Measurements from ENCODE around the gene SLC2A4RG.

Gene SLC2A4RG

GRCh38 chr20:63695424-63696305 is 43.9 kb upstream of the SLC2A4RG start:
- H3K27me3 ChIP-seq (ENCODE audit: low read depth, low read length) = no peaks in the 10 kb centered on the region
- H3K4me1 ChIP-seq (ENCODE audit: control insufficient read depth in 1 of 2, insufficient read depth in 2 of 2, low read length in 2 of 2) = peaks cover 0 to 18% of the 10 kb centered on the region in 2 donors
- H3K36me3 ChIP-seq (ENCODE audit: control insufficient read depth in 1 of 2, insufficient read depth in 2 of 2, low read length in 2 of 2) = peaks cover 0 to 18% of the 10 kb centered on the region in 2 donors
- no peaks in the 10 kb centered on the region for H3K9me3 ChIP-seq (ENCODE audit: control insufficient read depth in 1 of 2, low read length in 2 of 2)
- H3K4me3 ChIP-seq (ENCODE audit: low read depth in 1 of 2, low read length in 2 of 2) = no peak overlapping the region
- no peak overlapping the region for H3K27ac ChIP-seq (ENCODE audit: low read length)

DNA sequence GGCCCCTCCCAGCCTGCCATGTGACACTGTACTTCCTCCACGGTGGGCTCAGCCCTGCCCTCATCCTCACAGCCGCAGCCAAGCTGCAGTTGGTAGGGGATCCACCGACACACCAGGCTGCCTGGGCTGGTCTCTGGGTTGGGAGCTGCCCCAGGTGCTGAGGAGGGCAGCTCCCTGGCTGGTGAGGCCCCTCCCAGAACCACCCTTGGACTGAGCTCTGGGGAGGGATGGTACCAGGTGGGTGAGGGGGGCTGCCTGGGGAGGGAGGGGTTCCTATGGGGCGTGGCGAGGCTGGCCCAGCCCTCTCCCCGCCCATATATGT is 43.3 kb upstream of the SLC2A4RG start:
- Histone ChIP-seq H3K27me3 (ENCODE audit: low read depth, low read length) (no peaks in the 10 kb centered on the region), H3K4me3 (ENCODE audit: low read depth in 1 of 2, low read length in 2 of 2) (peak overlapping the region in 1 of 2 donors; percentile 35), H3K9me3 (ENCODE audit: control insufficient read depth in 1 of 2, low read length in 2 of 2) (no peaks in the 10 kb centered on the region), H3K36me3 (ENCODE audit: control insufficient read depth in 1 of 2, insufficient read depth in 2 of 2, low read length in 2 of 2) (peaks cover 0 to 18% of the 10 kb centered on the region in 2 donors), H3K4me1 (ENCODE audit: control insufficient read depth in 1 of 2, insufficient read depth in 2 of 2, low read length in 2 of 2) (peaks cover 0 to 18% of the 10 kb centered on the region in 2 donors), H3K27ac (ENCODE audit: low read length) (no peak overlapping the region)

GRCh38 chr20:63696628-63697356 is 42.8 kb upstream of the SLC2A4RG start, which contains the start of gene TNFRSF6B:
Gene TNFRSF6B, plus strand, starts transcription at chr20:63696652. Its CDS starts 116 bp downstream, at chr20:63696768.
- Histone ChIP-seq H3K27ac (ENCODE audit: low read length) (no peak within 1 kb of the TSS), H3K27me3 (ENCODE audit: low read depth, low read length) (no peaks in the 10 kb centered on the region), H3K4me1 (ENCODE audit: control insufficient read depth in 1 of 2, insufficient read depth in 2 of 2, low read length in 2 of 2) (peaks cover 0 to 18% of the 10 kb centered on the region in 2 donors), H3K36me3 (ENCODE audit: control insufficient read depth in 1 of 2, insufficient read depth in 2 of 2, low read length in 2 of 2) (peaks cover 0 to 18% of the 10 kb centered on the region in 2 donors), H3K4me3 (ENCODE audit: low read depth in 1 of 2, low read length in 2 of 2) (peak within 1 kb of the TSS in 1 of 2 donors; percentile 35), H3K9me3 (ENCODE audit: control insufficient read depth in 1 of 2, low read length in 2 of 2) (no peaks in the 10 kb centered on the region)

DNA sequence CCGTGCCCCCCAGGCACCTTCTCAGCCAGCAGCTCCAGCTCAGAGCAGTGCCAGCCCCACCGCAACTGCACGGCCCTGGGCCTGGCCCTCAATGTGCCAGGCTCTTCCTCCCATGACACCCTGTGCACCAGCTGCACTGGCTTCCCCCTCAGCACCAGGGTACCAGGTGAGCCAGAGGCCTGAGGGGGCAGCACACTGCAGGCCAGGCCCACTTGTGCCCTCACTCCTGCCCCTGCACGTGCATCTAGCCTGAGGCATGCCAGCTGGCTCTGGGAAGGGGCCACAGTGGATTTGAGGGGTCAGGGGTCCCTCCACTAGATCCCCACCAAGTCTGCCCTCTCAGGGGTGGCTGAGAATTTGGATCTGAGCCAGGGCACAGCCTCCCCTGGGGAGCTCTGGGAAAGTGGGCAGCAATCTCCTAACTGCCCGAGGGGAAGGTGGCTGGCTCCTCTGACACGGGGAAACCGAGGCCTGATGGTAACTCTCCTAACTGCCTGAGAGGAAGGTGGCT is 42.2 kb upstream of the SLC2A4RG start:
- Histone ChIP-seq H3K4me3 (ENCODE audit: low read depth in 1 of 2, low read length in 2 of 2) (peak overlapping the region in 1 of 2 donors; percentile 35), H3K4me1 (ENCODE audit: control insufficient read depth in 1 of 2, insufficient read depth in 2 of 2, low read length in 2 of 2) (peaks cover 0 to 18% of the 10 kb centered on the region in 2 donors), H3K9me3 (ENCODE audit: control insufficient read depth in 1 of 2, low read length in 2 of 2) (no peaks in the 10 kb centered on the region), H3K36me3 (ENCODE audit: control insufficient read depth in 1 of 2, insufficient read depth in 2 of 2, low read length in 2 of 2) (peaks cover 0 to 18% of the 10 kb centered on the region in 2 donors), H3K27ac (ENCODE audit: low read length) (no peak overlapping the region), H3K27me3 (ENCODE audit: low read depth, low read length) (no peaks in the 10 kb centered on the region)

- Histone ChIP-seq H3K27ac (ENCODE audit: low read length) (no peak overlapping the region), H3K36me3 (ENCODE audit: control insufficient read depth in 1 of 2, insufficient read depth in 2 of 2, low read length in 2 of 2) (peaks cover 0 to 18% of the 10 kb centered on the region in 2 donors), H3K9me3 (ENCODE audit: control insufficient read depth in 1 of 2, low read length in 2 of 2) (no peaks in the 10 kb centered on the region), H3K4me1 (ENCODE audit: control insufficient read depth in 1 of 2, insufficient read depth in 2 of 2, low read length in 2 of 2) (peaks cover 0 to 18% of the 10 kb centered on the region in 2 donors), H3K4me3 (ENCODE audit: low read depth in 1 of 2, low read length in 2 of 2) (no peak overlapping the region), H3K27me3 (ENCODE audit: low read depth, low read length) (no peaks in the 10 kb centered on the region)
Measured at GRCh38 chr20:63697868-63698545, 41.6 kb upstream of the SLC2A4RG start.

GRCh38 chr20:63698739-63699465 is 40.7 kb upstream of the SLC2A4RG start:
- Histone ChIP-seq H3K9me3 (ENCODE audit: control insufficient read depth in 1 of 2, low read length in 2 of 2) (no peaks in the 10 kb centered on the region), H3K36me3 (ENCODE audit: control insufficient read depth in 1 of 2, insufficient read depth in 2 of 2, low read length in 2 of 2) (peaks cover 0 to 24% of the 10 kb centered on the region in 2 donors), H3K4me1 (ENCODE audit: control insufficient read depth in 1 of 2, insufficient read depth in 2 of 2, low read length in 2 of 2) (peaks cover 0 to 18% of the 10 kb centered on the region in 2 donors), H3K27me3 (ENCODE audit: low read depth, low read length) (no peaks in the 10 kb centered on the region), H3K27ac (ENCODE audit: low read length) (peak overlapping the region; percentile 56), H3K4me3 (ENCODE audit: low read depth in 1 of 2, low read length in 2 of 2) (no peak overlapping the region)

- peaks cover under 1 to 25% of the 10 kb centered on the region in 2 donors for H3K36me3 ChIP-seq (ENCODE audit: control insufficient read depth in 1 of 2, insufficient read depth in 2 of 2, low read length in 2 of 2)
- H3K27ac ChIP-seq (ENCODE audit: low read length) = peak overlapping the region; percentile 56
- H3K4me1 ChIP-seq (ENCODE audit: control insufficient read depth in 1 of 2, insufficient read depth in 2 of 2, low read length in 2 of 2) = peaks cover 0 to 18% of the 10 kb centered on the region in 2 donors
Measured at GRCh38 chr20:63699466-63700198, 39.9 kb upstream of the SLC2A4RG start.

GRCh38 chr20:63700199-63701050 is 39.2 kb upstream of the SLC2A4RG start:
- Histone ChIP-seq H3K27ac (ENCODE audit: low read length) (no peak overlapping the region), H3K36me3 (ENCODE audit: control insufficient read depth in 1 of 2, insufficient read depth in 2 of 2, low read length in 2 of 2) (peaks cover 8 to 27% of the 10 kb centered on the region in 2 donors), H3K4me1 (ENCODE audit: control insufficient read depth in 1 of 2, insufficient read depth in 2 of 2, low read length in 2 of 2) (peaks cover 0 to 18% of the 10 kb centered on the region in 2 donors)

More at GRCh38 chr20:63699466-63700198, 39.9 kb upstream of the SLC2A4RG start:
- no peak overlapping the region for H3K4me3 ChIP-seq (ENCODE audit: low read depth in 1 of 2, low read length in 2 of 2)
- H3K27me3 ChIP-seq (ENCODE audit: low read depth, low read length) = no peaks in the 10 kb centered on the region
- no peaks in the 10 kb centered on the region for H3K9me3 ChIP-seq (ENCODE audit: control insufficient read depth in 1 of 2, low read length in 2 of 2)

DNA sequence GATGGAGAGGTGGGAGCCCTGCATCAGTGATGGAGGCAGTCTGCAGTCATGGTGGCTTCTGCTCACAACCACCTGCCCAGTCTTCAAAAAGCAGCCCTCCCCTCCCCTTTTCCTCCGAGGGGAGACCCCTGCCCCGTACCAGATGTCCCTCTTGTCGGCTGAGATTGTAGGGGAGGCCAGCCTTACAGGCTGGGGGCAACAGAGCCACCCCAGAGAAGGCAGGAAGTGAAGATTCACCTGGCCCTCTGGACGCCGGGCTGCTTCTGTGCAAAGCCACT is 38.6 kb upstream of the SLC2A4RG start:
- no peaks in the 10 kb centered on the region for H3K27me3 ChIP-seq (ENCODE audit: low read depth, low read length)
- H3K4me1 ChIP-seq (ENCODE audit: control insufficient read depth in 1 of 2, insufficient read depth in 2 of 2, low read length in 2 of 2) = peaks cover 0 to 20% of the 10 kb centered on the region in 2 donors
- no peak overlapping the region for H3K27ac ChIP-seq (ENCODE audit: low read length)
- no peaks in the 10 kb centered on the region for H3K9me3 ChIP-seq (ENCODE audit: control insufficient read depth in 1 of 2, low read length in 2 of 2)
- H3K36me3 ChIP-seq (ENCODE audit: control insufficient read depth in 1 of 2, insufficient read depth in 2 of 2, low read length in 2 of 2) = peaks cover 14 to 29% of the 10 kb centered on the region in 2 donors
- no peak overlapping the region for H3K4me3 ChIP-seq (ENCODE audit: low read depth in 1 of 2, low read length in 2 of 2)

More at GRCh38 chr20:63700199-63701050, 39.2 kb upstream of the SLC2A4RG start:
- H3K27me3 ChIP-seq (ENCODE audit: low read depth, low read length) = no peaks in the 10 kb centered on the region
- H3K9me3 ChIP-seq (ENCODE audit: control insufficient read depth in 1 of 2, low read length in 2 of 2) = no peaks in the 10 kb centered on the region
- no peak overlapping the region for H3K4me3 ChIP-seq (ENCODE audit: low read depth in 1 of 2, low read length in 2 of 2)
